Myocyte (in vitro differentiated cells): Measurements from ENCODE around the gene NMRK1. TPM values are rescaled to one million over a fixed set of nuclear protein-coding genes. Genes with fewer than 3 reads are reported as not detected.

Experiments
- DNase-seq: peaks from one replicate; pipeline ENCODE4 v3.0.0-alpha.2; 2012; ENCODE audit warnings: low read depth
- polyA plus RNA-seq: library from polyadenylated mRNA; unstranded; fragments of >200 nt; gene quantifications from one replicate; pipeline ENCODE4 v1.2.1, GENCODE V29; 2012; ENCODE audit warnings: missing spikeins
- total RNA-seq: library from RNA; depleted of rRNA; stranded (reverse); fragments of >200 nt; gene quantifications from 2 replicates; pipeline ENCODE4 v1.2.3, GENCODE V29; 2014

The NMRK1 gene
- total RNA-seq: 39.0 and 42.6 TPM in 2 replicates
- 23.2 TPM for polyA plus RNA-seq

GRCh38 chr9:75087824-75088645 is at the start of gene NMRK1, which contains the start of gene OSTF1:
Gene NMRK1 (minus strand): TSS chr9:75088155. CDS start chr9:75083115, 5,040 bp downstream.
Gene OSTF1 (plus strand): TSS chr9:75088514. CDS start chr9:75088693, 179 bp downstream.
- peak; percentile 97 for DNase-seq

DNA sequence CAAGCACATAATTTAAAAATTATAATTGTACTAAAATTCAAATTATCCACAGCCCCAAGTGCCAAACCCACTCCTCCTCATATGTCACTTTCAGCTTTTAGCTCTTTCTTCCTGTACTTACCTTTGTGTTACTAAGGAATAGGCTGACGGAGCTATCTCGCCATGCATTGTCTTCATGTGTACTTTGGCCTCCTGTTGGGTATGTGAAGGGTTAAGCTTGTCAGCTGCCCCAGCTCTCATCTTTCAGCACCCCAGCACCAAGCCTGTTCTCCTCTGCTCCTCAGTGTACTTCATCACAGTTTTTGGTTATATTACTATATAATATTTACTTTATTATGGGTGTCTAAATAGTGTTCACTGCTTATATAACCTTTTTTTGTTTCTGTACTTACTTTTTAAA is 46.5 kb upstream of the NMRK1 start:
- DNase-seq: no peak

- DNase-seq: no peak
Observed at GRCh38 chr9:75133396-75133795, 45.4 kb upstream of the NMRK1 start.

- no peak for DNase-seq
Observed at GRCh38 chr9:75132244-75132643, 44.3 kb upstream of the NMRK1 start.

DNA sequence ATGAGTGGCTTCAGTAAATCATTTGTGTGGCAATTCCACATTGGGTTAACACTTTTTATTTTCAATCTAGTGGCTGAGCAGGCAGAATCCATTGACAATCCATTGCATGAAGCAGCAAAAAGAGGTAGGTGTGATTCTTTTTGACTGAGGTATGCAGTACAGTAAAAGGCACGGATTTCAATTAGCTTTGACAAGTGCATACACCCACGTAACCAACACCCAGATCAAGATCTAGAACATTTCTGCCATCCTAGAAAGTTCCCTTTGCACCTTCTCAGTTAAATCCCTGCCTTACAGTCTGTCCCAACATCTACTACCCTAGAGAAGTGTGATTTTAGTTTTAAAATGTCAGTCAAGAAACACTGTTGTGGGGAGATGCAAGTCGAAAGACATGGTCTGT is 43.7 kb upstream of the NMRK1 start:
- no peak for DNase-seq

- no peak for DNase-seq
Observed at GRCh38 chr9:75130621-75131230, 42.8 kb upstream of the NMRK1 start.

- no peak for DNase-seq
Observed at GRCh38 chr9:75130172-75130571, 42.2 kb upstream of the NMRK1 start.

DNA sequence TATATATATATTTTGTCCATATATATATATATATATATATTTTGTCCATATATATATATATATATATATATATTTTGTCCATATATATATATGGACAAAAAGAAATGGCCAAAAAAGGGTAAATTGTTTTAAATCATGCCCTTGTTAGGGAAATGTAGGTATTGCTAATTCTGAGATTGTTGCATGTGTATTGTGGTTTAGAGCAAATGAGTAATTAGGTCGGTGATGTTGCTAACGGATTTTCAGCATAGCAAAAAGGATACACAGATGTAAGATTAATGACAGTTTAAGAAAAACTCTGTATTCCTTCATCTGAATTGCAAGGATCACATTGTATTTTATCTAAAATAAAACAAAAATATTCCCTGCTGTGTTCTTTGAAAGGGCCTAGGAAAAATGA is 40.6 kb upstream of the NMRK1 start:
- no peak for DNase-seq

GRCh38 chr9:75123696-75124095 is 35.7 kb upstream of the NMRK1 start:
- no peak for DNase-seq

- DNase-seq: no peak
Observed at GRCh38 chr9:75121914-75122558, 34.1 kb upstream of the NMRK1 start.

- DNase-seq: no peak
Observed at GRCh38 chr9:75120686-75121085, 32.7 kb upstream of the NMRK1 start.

GRCh38 chr9:75117564-75117963 is 29.6 kb upstream of the NMRK1 start:
- DNase-seq: no peak

DNA sequence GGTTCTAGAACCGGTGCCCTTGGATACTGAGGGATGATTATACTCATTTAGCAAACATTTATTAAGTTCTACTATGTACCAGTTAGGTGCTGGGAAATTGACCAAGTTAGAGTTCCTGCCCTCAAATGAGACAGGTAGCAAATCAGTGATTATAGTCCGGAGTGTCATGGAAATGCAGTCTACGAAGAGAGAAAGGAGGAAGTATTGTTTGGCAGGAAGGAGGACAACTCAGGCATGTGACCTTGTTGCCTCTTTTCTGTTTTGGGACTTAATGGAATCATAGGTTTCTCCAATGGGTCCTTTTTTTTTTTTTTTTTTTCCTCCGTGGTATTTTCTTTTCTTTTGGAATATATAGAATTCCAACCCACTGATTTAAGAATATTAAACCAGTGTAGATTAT is 28.4 kb upstream of the NMRK1 start:
- no peak for DNase-seq

DNA sequence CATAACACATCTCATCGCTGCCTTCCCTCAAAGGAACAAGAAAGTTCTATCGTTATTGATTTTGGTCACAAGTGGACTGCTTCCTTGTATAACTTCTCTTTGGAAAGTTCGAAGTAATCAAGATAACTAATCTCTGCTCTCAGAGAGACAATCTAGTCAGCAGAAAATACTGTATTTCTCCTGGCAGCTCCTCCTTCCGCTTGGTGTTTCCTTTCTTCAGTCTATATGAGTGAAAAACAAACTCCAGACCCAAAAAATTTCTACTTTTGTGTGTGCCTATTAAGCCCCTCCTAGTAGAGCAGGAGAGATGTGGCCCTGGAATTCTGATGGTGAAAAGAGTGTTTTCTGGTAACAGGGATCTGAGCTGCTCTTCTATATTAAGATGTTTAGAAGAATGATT is 24.8 kb upstream of the NMRK1 start:
- DNase-seq: no peak

DNA sequence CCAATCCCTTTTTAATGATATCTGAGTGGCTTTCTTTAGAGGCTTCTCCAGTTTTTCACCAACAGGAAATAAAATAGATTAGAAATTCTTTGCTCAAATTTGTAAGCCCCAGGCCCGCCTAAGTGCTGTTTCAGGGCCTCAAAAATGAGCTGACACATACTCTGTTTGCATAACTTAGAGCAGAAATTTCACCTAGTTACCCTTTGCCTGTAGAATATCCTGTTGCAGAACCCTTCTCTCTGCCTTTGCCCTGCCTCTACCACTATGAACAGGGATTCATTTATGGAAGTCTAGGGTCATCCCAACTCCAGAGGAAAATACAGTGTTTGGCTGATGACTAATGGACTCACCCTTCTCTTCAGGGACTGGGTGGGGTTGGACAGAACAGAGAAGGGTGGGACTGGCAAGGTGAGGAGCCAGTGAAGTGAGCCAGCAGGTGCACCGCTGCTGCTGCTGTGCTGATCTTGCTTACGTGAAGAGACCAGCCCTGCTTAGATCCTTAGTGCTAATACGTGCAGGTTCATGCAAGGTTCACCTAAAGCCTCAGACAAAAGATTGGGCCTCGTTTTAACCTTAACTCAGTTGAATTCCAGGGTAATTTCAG is 23.2 kb upstream of the NMRK1 start:
- no peak for DNase-seq

DNA sequence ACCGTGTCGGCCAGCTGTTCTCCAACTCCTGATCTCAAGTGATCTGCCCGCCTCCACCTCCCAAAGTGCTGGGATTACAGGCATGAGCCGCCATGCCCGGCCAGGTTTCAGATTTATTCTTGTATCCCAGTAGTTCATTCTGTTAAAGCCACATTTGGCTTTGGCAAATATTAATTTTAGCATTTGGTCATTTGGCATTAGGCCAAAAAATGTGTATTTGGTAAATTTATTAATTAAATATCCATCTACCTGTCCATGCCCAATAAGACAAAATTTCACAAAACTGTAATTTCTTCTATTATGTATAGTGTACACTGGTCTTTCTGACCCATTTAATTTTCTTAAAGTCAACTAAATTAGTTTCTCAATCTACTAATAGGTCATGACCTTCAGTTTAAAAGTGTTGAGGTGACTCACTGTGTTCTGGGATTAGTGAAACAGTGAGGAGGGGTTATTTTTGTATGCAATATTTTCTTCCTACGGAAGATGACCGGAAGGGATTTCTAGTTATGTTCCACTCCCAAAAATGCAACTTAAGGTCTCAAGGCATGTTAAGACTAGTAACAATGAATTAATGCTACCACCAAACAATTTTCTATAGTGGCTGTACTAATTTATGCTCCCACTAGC is 21.4 kb upstream of the NMRK1 start:
- DNase-seq: peak; percentile 9

- DNase-seq: no peak
Observed at GRCh38 chr9:75108571-75108970, 20.6 kb upstream of the NMRK1 start.

DNA sequence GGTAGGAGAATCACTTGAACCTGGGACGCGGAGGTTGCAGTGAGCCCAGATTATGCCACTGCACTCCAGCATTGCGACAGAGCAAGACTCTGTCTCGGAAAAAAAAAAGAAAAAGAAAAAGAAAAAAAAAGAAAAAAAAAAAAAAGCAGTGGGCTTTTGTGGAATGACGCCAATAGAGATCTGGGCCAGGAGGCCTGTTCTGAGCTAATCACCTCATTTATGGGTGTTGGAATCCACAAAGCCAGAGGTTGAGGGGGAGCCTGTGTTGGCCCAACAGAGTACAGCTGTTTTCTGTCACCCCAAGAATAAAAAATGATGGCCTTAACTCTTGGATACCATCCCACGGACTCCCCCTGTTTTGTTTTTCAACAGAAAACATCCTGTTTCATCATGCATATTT is 18.9 kb upstream of the NMRK1 start:
- DNase-seq: no peak

- DNase-seq: no peak
Observed at GRCh38 chr9:75105841-75106240, 17.9 kb upstream of the NMRK1 start.

GRCh38 chr9:75105019-75105540 is 17.1 kb upstream of the NMRK1 start:
- no peak for DNase-seq

DNA sequence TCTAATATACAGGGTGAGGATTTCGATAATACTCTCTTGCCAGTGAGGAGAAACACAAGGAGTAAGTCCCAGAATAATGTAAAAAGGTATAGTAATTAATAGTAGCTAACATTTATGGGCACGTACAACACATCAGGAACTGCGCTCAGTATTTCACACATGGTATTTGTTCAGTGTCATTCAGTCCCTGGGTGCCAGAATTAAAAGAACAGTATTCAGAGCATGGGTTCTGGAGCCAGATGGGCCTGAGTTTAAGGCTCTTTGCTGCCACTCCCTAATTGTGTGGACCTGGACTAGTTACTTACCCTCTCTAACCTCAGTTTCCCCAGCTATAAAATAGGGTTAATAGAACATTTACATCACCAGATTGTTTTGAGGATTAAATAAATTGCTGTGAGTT is 16.7 kb upstream of the NMRK1 start:
- DNase-seq: no peak
